ENCODE results near the gene PIK3C2G.

- TF ChIP-seq EZH2 (IDR thresholded peaks at IDR 0.05; ENCODE audit: insufficient read depth, poor library complexity, severe bottlenecking) (no peak), EZH2phosphoT487 (IDR thresholded peaks at IDR 0.05; ENCODE audit: insufficient read depth, low read depth) (no peak)
These were observed 20.6 kb downstream of the PIK3C2G start for GRCh38 chr12:18281941-18282340.
